ENCODE data around the gene CTPS2.

GRCh38 chrX:16683007-16683664, 29.3 kb downstream of the CTPS2 start:
- TF ChIP-seq CTCF (IDR thresholded peaks at IDR 0.05) (no peak), EP300 (IDR thresholded peaks at IDR 0.05; ENCODE audit: low read depth) (no peak), POLR2A (IDR thresholded peaks at IDR 0.05) (no peak)
